Suprapubic skin (tissue), 4 donors: ENCODE measurements around the gene SIRPB1.

Experiments
- CTCF ChIP-seq, 2 donors: fragments of 200-600 bp in 1 of 2; fragments of 450-650 bp in 1 of 2; sonication (generic) in 1 of 2; IDR thresholded peaks; one replicate each; pipeline ENCODE4 v1.5.1; 2016 to 2019; ENCODE audit warnings: antibody characterized with exemption in 2 of 2, mild to moderate bottlenecking in 1 of 2, moderate library complexity in 1 of 2
- POLR2A ChIP-seq, 2 donors: fragments of 450-650 bp; IDR thresholded peaks; one replicate each; pipeline ENCODE4 v1.6.1; 2017; ENCODE audit warnings: antibody characterized with exemption in 2 of 2, mild to moderate bottlenecking in 2 of 2, moderate library complexity in 2 of 2
- POLR2AphosphoS5 ChIP-seq, 3 donors: sonication (generic); formaldehyde crosslinking; IDR thresholded peaks; one replicate each; pipeline ENCODE4 v1.6.1; 2017; ENCODE audit warnings: antibody characterized with exemption in 3 of 3

GRCh38 chr20:1666802-1667201 lies 47.0 kb upstream of the SIRPB1 start:
- TF ChIP-seq CTCF (IDR thresholded peaks at IDR 0.05) (no peak), POLR2A (IDR thresholded peaks at IDR 0.05) (no peak), POLR2AphosphoS5 (IDR thresholded peaks at IDR 0.05) (no peak)
